ENCODE measurements around the gene EPS15.

DNA sequence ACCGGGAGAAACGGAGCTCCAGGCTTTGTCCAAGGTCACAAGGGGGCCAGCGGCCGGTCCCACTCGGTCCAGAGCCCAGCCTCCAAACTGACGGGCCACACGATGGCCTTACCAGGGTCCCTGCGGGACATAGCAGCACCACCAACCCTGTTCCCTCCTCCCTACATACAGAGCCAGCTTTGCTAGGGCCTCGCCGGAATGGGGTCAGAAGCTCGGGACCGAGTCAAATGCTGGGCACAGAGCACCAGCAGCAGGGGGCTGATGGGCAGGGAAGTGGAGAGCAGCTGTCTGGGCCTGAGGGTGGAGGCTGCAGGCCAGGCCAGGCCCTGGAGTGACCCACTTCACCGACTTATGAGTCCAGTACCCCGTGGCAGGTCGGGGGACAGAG, 173.8 kb downstream of the EPS15 start:
- no peak for TF ChIP-seq CTCF (IDR thresholded peaks at IDR 0.05)
- TF ChIP-seq POLR2AphosphoS5 (IDR thresholded peaks at IDR 0.05; ENCODE audit: low read depth, low read length): no peak
- no peak for TF ChIP-seq REST (IDR thresholded peaks at IDR 0.05; ENCODE audit: insufficient read depth in 1 of 2, low read depth in 2 of 2, low read length in 1 of 2)
- no peak for TF ChIP-seq SIN3A (IDR thresholded peaks at IDR 0.05; ENCODE audit: borderline replicate concordance, insufficient read depth, low read depth, low read length)
- TF ChIP-seq TCF7L2 (IDR thresholded peaks at IDR 0.05; ENCODE audit: low read depth, low read length): no peak

Data from Panc1 (cell line).